GM21367 (cell line): ENCODE results near the gene SS18.
"Not testable (repeated sequence)": the region's sequence is repeated elsewhere in the genome, so short reads cannot be mapped to it uniquely, and the experiment has no call there.

Experiments used
- ATAC-seq: cut with Tn5 transposase; IDR thresholded peaks from one replicate; pipeline ENCODE4 v1.9.1; 2021; ENCODE audit not compliant: unreplicated experiment

Gene SS18, protein sequence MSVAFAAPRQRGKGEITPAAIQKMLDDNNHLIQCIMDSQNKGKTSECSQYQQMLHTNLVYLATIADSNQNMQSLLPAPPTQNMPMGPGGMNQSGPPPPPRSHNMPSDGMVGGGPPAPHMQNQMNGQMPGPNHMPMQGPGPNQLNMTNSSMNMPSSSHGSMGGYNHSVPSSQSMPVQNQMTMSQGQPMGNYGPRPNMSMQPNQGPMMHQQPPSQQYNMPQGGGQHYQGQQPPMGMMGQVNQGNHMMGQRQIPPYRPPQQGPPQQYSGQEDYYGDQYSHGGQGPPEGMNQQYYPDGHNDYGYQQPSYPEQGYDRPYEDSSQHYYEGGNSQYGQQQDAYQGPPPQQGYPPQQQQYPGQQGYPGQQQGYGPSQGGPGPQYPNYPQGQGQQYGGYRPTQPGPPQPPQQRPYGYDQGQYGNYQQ

DNA sequence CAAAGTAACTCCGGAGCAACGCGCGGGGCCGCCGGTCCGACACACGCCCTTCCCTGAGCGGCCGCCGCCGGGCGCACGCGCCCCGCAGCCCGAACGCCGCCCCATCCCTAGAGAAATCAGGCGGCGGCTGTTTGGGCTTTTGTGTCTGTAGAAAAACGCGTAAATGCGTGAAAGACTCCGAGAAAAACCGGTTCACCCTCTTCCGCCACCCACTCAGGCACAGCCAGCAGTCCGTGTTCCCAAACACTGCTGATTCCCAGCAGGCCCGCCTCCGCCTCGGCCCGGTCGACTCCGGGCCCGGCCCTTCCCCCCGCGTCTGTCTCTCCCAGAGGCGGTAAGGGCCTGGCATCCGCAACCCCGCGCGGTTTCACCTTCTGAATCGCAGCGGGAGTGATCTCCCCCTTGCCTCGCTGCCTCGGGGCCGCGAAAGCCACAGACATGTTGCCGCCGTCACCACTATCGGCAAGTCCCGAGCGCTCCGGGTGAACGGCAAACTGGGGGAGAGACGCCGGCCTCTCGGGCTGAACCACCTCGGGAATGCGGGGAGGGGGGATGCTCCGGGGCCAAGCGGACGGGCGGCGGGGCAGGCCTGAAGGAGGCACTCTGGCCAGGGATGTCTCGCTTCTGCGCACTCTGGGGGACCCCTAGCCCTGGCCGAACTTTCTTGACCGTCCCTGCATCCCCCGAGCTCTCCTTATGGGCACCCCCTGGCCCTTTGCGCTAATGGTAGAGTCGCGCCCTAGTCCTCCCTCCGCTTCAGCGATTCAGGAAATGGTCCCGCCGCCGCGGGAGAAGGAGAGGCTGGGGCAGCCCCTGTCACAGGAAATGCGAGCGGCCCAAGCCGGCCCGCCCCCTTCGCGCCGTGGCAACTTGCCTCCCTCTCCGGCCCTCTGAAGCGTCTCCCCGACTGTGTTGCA is at the start of gene SS18:
Gene SS18, minus strand, starts transcription at position 484 of the 917 bp plus-strand sequence. Its CDS starts 44 bp downstream, at position 440.
- ATAC-seq = peak; percentile 67

DNA sequence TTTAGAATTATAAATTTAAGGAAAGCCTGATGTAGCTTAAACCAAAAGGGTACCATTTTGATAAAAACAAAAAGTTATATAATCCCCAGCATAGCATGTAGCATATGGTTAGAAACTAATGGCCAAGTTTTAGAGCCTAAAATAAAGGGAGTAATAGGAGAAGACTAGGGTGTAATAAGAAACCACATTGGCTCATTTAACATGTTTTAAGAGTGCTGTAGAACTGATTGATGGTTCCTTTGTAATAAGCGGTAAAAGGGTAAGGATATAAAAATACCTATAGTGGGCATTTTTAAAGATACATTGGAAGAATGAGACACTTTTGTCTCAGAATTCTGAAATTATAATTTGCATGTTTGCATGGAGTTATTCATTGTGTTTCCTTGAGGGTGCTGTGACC is 45.1 kb upstream of the SS18 start:
- no peak for ATAC-seq

DNA sequence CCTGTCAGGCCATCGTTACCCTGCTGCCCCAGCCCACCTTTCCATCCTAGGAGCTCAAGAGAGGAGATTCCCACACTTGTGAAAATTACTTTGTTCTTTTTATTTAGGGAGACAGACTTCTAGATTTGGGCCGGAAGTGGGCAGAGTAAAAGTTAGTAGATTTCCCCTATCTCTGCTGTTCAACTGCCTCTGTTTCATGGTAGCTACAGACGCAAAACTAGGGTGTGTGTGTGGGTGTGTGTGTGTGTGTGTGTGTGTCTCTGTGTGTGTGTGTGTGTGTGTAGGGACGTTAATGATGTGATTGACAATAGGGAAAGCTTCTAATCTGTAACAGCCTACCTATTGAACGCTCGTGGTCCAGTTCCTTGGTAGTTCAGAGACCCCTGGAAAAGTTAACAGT is 43.7 kb upstream of the SS18 start:
- no peak for ATAC-seq

DNA sequence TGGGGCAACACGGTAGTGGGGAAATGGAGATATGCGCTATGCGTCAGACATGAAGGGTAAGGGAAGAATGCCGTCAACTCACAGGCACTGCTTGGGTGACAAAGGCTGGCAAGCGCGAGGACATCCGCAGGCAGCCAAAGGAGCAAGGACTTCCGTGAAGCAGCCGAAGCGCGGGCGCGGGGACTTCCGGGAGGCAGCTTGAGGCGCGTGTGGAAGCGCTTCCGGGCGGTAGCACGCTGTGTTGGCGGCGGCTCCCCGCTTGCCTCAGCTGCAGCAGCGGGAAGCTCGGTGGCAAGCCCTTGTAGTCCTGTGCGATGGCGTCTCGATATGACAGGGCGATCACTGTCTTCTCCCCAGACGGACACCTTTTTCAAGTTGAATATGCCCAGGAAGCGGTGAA is 43.2 kb upstream of the SS18 start, which contains the start of gene PSMA8:
Gene PSMA8, plus strand, starts transcription at position 218 of the 400 bp plus-strand sequence. Its CDS starts 97 bp downstream, at position 315.
- ATAC-seq = peak; percentile 63

DNA sequence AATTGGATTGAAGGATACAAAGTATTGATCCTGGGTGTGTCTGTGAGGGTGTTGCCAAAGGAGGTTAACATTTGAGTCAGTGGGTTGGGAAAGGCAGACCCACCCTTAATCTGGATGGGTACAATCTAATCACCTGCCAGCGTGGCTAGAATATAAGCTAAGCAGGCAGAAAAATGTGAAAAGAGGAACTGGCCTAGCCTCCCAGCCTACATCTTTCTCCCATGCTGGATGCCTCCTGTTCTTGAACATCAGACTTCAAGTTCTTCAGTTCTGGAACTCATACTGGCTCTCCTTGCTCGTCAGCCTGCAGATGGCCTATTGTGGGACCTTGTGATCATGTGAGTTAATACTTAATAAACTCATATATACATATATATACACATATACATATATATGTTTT is 37.8 kb upstream of the SS18 start:
- not testable (repeated sequence) for ATAC-seq

DNA sequence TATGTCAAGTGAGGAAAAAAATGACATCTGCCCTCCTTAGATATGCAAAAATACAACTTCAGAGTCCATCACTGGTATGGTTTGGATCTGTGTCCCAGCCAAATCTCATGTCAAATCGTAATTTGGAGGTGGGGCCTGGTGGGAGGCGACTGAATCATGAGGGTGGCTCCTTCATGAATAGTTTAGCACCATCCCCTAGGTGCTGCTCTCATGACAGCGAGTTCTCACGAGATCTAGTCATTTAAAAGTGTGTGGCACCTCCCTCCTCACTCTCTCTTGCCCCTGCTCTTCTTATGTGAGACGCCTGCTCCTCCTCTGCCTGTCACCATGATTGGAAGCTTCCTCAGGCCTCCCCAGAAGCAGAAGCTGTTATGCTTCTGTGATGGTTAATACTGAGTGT is 37.4 kb upstream of the SS18 start:
- ATAC-seq = no peak

DNA sequence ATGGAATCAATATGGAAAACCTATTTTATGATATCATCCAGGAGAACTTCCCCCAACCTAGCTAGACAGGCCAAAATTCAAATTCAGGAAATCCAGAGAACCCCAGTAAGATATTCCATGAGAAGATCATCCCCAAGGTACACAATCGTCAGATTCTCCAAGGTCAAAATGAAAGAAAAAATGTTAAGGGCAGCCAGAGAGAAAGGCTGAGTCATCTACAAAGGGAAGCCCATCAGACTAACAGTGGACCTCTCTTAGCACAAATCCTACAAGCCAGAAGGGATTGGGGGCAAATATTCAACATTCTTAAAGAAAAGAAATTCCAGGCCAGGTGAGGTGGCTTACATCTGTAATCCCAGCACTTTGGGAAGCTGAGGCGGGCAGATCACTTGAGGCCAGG is 31.6 kb upstream of the SS18 start:
- ATAC-seq = not testable (repeated sequence)

DNA sequence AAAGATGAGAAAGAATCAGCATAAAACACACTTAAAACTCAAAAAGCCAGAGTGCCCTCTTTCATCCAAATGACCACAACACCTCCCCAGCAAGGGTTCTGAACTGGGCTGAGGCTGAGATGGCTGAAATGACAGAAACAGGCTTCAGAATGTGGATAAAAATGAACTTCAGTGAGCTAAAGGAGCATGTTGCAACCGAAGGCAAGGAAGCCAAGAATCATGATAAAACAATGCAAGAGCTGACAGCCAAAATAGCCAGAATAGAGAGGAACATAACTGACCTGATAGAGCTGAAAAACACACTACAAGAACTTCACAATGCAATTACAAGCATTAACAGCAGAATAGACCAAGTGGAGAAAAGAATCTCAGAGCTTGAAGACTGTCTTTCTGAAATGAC is 31.1 kb upstream of the SS18 start:
- no peak for ATAC-seq

DNA sequence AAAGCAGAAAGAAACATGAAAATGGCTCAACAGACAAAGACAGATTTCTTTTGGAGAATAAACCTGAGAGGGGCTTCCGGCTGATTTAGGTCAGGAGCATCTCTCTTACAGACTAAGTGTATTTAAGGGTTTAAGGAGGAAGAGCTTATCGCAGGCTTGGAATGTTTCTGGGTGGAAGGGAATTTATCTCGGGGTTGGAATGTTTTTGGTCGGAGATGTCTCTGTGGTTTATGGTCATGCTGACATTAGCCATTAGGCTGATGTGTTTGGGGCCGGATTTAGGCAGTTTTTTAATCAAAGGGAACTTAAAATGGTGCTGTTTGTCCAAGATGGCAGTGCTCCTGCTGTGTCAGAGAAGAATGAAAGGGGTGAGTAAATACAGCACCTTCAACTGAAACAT is 28.8 kb upstream of the SS18 start:
- ATAC-seq = no peak

DNA sequence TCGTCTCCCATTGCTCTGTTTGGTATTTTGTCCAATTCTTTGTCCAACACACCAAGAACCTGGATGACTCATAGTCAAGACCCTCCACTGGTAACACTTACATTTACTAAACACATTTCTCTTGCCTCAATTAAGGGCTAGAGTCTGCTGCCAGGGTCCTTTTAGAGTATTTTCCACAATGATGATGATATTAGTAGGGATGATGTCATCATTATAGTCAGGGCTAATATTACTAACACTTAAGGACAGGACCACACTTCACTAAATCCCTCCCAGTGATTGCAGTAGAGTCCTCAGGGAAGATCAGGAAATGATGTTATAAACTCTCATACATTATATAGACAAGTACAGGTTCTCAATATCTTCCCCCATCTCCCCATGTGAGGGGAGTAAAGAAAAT is 13.6 kb upstream of the SS18 start:
- ATAC-seq = no peak

DNA sequence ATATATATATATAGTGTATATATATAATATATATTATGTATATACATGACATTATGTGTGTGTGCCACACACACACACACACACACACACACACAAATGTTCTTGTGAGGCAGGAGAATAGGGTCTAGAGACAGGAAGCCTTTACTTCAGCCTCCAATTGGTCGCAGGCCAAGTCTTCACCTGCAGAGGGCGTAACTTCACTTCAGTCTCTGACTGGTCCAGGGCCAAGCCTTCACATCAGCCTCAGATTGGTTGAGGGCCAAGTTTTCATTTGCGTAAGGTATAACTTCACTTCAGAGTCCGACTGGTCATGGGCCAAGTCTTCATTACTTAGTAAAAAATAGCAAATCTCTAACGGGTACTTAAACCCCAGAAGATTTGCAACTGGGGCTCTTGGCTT is 13.2 kb upstream of the SS18 start:
- ATAC-seq = no peak

DNA sequence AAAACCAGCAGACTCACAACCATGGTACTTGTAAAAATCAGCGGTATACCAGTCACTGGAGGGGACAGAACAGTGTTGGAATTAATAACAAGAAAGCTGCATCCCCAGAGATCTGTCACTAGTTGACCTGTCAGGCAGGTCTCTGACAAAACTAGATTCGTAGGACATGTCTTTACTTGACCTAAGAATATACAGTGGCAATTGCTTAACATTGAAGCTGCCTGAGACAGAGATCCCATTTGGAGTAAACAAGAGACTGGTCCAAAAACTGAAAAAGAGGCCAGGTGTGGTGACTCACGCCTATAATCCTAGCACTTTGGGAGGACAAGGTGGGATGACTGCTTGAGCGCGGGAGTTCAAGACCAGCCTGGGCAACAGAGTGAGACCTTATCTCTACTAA is 7.2 kb upstream of the SS18 start:
- no peak for ATAC-seq

DNA sequence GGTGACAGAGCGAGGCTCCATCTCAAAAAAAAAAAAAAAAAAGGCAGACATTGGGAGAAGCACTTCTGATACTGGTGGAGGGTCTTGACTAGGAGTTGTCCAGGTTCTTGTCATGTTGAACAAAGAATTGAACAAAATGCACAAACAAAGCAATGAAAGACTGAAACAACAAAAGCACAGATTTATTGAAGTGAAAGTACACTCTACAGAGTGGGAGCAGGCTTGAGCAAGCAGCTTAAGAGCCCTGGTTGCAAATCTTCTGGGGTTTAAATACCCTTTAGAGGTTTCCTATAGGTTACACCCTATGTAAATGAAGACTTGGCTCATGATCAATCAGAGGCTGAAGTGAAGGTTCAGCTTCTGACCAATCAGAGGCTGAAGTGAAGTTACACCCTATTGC is 6.4 kb upstream of the SS18 start:
- no peak for ATAC-seq

DNA sequence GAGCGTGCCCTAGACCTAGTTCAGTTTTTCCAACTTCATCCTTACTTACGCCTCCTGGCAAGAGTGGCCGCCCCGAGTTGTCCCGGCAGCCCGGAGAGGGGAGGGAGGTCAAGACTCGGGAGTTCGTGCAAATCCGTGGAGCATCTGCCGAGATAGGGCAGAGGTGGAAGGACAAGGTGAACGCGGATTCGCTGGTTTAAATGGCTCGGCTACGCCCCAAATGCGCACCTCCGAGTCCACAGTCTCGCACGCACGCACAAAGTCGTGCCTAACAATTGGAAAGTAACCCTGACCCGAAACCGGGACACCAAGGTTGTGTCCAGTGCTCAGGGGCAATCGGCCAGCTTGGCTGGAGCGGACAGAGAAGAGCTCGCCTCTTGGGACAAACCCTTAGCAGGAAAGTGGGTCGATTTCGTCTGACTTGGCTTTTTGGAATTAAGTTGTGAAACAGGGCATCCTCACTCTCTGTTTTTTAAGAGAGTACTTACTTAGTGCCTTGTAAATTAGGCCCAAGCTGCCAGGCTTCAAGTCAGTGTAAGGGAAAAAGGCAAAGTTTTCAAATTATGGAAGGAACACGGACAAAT is 726 bp upstream of the SS18 start:
- peak; percentile 34 for ATAC-seq

DNA sequence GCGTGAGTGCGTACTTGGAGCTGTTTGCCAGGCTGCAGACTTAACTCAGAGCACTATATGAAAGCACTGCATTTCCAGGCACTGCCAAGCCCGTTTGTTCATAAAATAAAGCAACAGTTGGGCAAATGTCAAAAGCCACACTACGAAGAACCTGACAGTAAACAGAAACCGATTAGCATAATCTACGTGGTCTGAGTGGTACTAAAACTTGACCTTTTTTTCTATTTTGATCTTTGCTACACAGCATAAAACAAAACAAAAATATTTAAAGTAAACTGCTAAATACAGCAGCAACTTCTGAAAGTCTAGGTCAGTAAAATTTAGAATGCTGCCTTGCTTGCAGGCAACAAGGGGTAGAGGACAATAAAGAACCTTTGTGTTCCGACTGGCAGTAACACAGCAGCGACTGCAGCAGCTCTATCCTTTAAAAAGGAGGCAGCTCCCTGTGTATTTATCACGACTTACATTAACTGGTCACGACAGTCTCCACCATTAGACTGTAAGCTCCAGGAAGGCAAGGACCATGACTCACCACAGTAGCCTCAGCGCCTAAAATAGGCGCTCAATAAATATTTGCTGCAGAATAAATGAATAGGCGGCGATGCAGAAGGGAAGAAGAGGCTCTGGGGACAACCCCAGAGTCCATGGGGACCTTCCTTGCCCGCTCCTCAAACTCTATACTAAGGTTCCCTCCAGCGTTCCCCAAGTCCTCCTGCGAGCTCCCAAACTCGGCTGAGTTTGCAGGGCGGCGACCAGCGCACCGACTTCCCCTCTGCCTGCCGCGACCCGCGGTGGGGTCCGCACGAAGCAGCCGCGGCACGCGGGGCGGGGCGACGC is 902 bp downstream of the SS18 start:
- ATAC-seq = peak; percentile 1

DNA sequence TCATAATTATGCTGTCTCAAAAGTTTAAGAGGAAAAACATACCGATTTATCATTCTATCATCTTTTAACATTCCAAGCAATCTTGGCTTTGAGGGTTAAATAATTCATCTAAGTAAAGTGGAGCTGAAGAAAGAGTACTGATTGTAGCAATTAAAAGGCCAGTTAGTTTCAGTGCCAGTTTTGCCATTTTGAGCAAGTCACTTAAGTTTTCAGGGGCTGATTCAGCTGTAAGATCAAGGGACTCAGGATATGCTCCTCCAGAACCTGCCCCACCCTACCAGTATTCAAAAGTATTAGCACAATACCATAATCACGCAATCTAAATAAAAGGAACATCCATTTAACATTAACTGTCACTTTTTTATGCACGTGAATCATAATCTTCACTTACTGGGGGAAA is 1.9 kb downstream of the SS18 start:
- no peak for ATAC-seq

DNA sequence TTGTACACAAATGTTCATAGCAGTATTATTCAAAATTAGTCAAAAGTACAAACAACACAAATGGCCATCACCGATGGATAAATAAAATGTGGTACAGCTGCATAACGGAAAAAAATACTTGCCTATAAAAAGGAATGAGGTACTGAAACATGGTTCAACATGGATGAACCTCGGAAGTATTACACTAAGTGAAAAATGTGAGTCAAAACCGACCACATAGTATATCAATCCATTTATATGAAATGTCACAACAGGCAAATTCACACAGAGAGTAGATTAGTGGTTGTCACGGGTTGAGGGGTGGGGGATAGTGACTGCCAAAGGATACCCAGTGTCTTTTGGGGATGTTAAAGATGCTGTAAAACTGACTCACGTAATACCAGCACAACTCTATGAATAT is 3.5 kb downstream of the SS18 start:
- no peak for ATAC-seq

DNA sequence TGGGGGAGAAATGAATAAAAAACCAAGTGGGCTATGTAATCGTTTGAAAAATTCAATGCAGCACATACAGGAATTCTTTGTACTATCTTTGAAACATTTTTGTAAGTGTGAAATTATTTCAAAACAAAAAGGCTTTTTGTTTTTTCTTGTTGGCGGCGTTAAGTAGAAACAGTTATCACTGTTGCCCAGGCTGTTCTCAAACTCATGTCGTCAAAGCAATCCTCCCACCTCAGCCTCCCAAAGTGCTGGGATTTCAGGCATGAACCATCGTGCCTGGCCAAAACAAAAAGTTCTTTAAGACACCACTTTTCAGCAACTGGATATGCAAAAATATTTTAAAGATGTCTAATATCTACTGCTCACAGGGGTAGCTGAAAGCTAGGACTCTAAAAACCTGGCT is 5.4 kb downstream of the SS18 start:
- ATAC-seq = no peak

DNA sequence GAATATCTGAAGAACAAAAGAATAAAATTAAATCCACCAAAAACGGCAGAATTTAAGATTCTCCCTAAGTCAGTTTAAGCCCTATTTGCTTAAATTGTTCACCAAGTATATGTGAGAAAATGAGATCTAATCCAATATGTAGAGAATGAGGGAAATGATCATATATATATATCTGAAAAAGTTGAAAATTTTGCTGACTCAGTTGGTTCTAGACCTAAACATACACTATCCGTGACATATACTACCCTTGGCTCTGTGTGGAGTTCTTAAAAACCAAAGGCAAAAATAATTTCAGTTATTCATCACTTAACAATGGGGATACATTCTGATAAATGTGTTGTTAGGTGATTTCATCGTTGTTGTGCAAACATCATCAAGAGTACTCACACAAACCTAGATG is 7.3 kb downstream of the SS18 start:
- ATAC-seq = no peak

DNA sequence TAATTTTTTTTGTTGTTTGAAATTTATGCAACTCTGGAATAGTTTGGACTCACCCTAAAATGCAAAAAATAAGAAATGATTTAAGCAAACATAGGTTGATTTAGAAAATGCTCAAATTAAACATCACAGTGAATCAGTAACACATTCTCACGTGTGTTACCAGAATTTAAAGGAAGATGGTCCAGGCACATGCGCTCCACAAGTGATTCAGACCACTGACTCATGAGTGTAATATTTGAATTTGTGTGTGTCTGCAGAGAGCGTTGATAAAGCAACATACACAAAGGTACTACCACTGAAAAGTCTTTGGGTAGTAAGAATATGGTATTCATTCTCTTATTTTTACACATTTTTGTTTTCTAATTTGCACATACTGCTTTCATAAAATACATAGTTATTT is 7.9 kb downstream of the SS18 start:
- no peak for ATAC-seq

DNA sequence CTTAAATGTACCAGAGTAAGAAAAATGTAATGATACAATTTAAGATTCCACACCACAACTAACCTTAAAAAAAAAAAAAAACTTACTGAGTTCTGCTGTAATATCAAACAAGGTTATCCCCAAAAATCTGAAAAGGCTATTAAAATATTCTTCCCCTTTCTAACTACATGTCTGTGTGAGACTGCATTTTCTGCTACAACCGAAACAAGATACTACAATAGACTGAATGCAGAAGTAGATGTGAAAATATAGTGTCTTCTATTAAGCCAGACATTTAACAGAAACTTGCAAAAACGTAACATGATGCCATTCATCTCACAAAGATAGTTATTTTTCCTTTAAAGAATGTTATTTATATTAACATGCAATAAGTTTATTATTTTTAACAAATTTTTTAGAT is 16.2 kb downstream of the SS18 start:
- no peak for ATAC-seq
